HFFc6 (cell line): ENCODE measurements around the gene MAEA. TPM values are rescaled to one million over a fixed set of nuclear protein-coding genes. Genes with fewer than 3 reads are reported as not detected.

ENCODE experiments used
- DNase-seq: peaks from one replicate; pipeline ENCODE4 v3.0.0-alpha.2; 2018
- H3K27ac Mint-ChIP-seq: 2 replicates; pipeline ENCODE4 v1.8.0; 2020; ENCODE audit warnings: mild to moderate bottlenecking, mixed read lengths
- H3K27me3 Mint-ChIP-seq: 2 replicates; pipeline ENCODE4 v1.8.0; 2021; ENCODE audit warnings: mild to moderate bottlenecking, moderate library complexity, mixed read lengths; ENCODE audit not compliant: insufficient read depth
- H3K36me3 Mint-ChIP-seq: 2 replicates; pipeline ENCODE4 v1.8.0; 2021; ENCODE audit warnings: low read depth, mixed read lengths
- H3K4me1 Mint-ChIP-seq: 2 replicates; pipeline ENCODE4 v1.8.0; 2020; ENCODE audit warnings: low read depth, mixed read lengths
- H3K4me3 Mint-ChIP-seq: 2 replicates; pipeline ENCODE4 v1.8.0; 2020; ENCODE audit warnings: mild to moderate bottlenecking, moderate library complexity, mixed read lengths
- H3K9me3 Mint-ChIP-seq: 2 replicates; pipeline ENCODE4 v1.8.0; 2020; ENCODE audit warnings: mild to moderate bottlenecking, mixed read lengths
- total RNA-seq, 6 experiments: library from RNA; stranded (reverse); fragmentation: NEBNext Ultra II Directional; extraction: Animal tissue kit (Norgen Biotek cat#: 25700); gene quantifications; 2 replicates in 1 of 6; 3 replicates in 5 of 6; pipeline ENCODE4 v1.2.3, GENCODE V29; 2021
- TF ChIP-seq, protein P1 (sequence below): fragments of 200-600 bp; sonication (generic); IDR thresholded peaks from 2 replicates; pipeline ENCODE4 v1.5.0; 2021; ENCODE audit warnings: antibody characterized with exemption, mild to moderate bottlenecking

Gene MAEA
- total RNA-seq, 6 experiments from 2014 or later = 56.0 to 65.4 (median 60.6) TPM

DNA sequence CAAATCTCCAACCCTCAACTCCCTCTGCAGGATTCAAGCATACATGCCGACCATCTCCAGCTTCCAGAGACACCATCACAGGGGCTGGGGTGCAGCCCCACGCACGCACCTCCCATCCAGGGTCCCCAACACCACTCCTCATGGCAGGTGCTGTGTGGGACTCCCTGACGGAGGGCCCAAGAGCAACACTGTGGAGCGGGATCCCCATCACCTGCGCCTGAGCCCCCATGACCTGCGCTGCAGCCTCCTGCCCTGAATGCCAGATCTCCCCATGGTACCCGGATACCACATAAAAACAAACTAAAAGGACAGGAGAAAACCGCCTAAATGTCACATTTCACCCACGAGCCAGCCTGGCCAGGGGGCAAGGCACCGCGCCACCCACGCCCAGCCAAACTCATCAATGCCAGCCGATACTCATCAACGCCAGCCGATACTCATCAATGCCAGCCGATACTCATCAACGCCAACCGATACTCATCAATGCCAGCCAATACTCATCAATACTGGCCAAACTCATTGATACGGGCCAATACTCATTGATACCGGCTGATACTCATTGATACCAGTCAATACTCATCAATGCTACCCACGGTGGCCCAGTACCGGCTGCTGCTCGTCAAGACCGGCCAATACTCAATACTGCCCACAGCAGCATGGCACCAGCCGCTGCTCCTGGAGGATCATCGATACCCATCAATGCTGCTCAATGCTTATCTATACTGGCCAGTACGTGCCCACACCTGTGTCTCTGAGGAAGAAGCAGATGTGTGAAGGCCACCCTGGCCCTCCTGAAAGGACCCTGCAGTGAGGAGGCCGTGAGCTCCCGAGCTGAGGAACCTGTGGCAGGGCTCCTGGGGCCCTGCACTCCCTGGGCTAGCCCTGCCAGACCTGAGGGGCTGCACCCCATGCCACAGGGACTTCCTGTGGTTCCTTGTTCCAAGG is 46.9 kb upstream of the MAEA start:
- H3K27ac Mint-ChIP-seq = no peak overlapping the region
- no peaks in the 10 kb centered on the region for H3K9me3 Mint-ChIP-seq
- TF ChIP-seq, protein P1, sequence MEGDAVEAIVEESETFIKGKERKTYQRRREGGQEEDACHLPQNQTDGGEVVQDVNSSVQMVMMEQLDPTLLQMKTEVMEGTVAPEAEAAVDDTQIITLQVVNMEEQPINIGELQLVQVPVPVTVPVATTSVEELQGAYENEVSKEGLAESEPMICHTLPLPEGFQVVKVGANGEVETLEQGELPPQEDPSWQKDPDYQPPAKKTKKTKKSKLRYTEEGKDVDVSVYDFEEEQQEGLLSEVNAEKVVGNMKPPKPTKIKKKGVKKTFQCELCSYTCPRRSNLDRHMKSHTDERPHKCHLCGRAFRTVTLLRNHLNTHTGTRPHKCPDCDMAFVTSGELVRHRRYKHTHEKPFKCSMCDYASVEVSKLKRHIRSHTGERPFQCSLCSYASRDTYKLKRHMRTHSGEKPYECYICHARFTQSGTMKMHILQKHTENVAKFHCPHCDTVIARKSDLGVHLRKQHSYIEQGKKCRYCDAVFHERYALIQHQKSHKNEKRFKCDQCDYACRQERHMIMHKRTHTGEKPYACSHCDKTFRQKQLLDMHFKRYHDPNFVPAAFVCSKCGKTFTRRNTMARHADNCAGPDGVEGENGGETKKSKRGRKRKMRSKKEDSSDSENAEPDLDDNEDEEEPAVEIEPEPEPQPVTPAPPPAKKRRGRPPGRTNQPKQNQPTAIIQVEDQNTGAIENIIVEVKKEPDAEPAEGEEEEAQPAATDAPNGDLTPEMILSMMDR = no peak
- peaks cover 2% of the 10 kb centered on the region for H3K27me3 Mint-ChIP-seq
- no peak for DNase-seq
- no peak overlapping the region for H3K4me3 Mint-ChIP-seq
- H3K4me1 Mint-ChIP-seq = peaks cover 13% of the 10 kb centered on the region
- no peaks in the 10 kb centered on the region; the same call in 1 of the 2 replicates for H3K36me3 Mint-ChIP-seq

DNA sequence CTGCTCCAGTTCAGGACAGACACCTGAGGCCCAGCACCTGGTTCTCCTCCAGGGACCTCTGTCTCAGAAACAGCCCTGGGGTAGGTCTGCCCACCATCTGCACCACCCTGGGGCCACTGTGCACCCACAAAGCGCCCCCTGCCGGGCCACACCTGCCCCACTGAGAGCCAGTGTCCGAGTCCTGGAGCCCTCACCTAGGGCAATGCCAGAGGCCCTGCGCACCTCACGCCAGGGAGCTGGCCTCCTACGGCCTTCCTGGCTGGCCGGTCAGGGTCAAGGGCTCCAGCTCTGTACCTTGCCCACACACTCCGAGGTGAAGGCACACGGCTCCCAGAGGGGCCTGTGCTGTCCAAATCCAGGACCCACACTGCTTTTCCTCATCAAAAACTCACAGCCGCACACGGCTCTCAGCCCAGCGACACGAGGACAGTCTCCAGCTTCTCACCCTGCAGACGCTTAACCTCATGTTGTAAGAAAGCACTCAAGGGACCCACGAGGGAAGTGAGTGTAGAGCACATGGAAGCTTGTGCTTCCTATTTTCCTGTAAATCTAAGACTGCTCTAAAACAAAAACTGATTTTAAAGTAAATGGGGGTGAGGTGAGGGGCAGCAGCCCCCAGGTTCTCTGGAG is 46.1 kb upstream of the MAEA start:
- Mint-ChIP-seq H3K36me3 (no peaks in the 10 kb centered on the region; the same call in 1 of the 2 replicates), H3K9me3 (no peaks in the 10 kb centered on the region), H3K4me1 (peaks cover 13% of the 10 kb centered on the region), H3K27ac (no peak overlapping the region), H3K4me3 (no peak overlapping the region), H3K27me3 (peaks cover 2% of the 10 kb centered on the region)
- TF ChIP-seq, protein P1 = no peak
- DNase-seq = no peak

DNA sequence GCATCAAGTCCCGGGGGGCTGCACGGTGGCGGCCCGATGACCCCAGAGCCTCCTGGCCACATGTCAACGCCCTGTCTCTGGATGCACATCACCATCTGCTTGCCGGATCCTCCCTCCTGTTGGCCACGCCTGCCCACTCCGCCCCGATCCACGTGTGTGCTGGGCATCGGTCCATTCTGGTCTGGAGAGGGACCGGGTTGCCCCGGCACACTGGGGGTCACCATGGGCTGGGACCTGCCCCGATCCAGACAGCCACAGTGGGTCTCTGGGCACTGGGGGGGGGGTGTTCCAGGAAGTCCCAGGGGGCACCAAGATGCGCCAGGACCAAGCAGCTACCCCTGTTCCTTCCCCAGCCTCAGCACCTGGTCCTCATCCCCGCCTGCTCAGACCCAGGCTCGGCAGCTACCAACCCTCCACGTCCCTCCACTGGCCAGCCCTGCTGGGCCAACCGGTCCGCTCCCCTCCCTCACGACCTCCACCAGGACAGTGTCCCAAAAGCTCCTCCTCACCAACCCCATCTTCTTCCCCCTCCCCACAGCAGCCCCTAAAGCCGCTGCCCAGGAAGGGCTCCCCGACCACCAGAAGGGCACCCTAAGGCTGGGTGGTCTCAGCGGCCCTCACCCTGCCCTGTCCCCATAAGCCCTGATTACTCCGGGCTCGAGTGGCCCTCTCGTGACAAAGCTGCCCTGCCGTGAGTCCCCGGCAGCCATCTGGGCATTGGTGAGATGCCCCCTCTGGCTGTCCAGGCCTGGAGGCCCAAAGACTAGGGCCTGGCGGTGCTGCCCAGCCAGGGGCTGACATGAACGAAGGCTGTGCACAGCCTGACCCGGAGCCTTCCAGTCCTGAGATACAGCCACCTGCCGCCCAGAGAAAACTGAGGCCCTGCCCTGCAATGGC is 45.4 kb upstream of the MAEA start:
- Mint-ChIP-seq H3K4me3 (no peak overlapping the region), H3K9me3 (no peaks in the 10 kb centered on the region), H3K4me1 (peaks cover 13% of the 10 kb centered on the region), H3K27me3 (peaks cover 2% of the 10 kb centered on the region), H3K36me3 (no peaks in the 10 kb centered on the region), H3K27ac (no peak overlapping the region)
- TF ChIP-seq, protein P1 = no peak
- DNase-seq = no peak

DNA sequence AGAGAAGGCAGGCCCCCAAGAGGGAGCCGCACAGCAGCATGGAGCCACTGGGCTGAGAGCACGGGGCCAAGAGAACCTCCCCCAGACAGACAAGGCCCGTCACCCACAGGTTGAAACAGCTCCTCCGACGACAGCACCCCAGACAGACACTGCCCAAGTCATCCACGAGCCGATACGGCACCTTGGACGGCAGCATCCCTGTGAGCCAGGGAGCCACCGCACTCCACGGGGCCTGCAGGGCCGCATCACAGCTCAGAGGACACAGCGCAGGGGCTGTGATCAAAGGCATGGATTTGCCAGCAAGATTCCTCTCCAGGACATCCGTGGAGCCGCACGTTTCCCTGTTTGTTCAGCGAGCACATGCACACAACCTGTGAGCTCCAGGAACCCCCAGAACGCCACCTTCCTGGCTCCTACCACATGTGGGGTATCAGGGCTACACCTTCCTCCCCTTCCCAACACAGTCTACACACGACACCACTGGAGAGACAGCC is 44.7 kb upstream of the MAEA start:
- peaks cover 2% of the 10 kb centered on the region for H3K36me3 Mint-ChIP-seq
- no peak overlapping the region for H3K4me3 Mint-ChIP-seq
- H3K27me3 Mint-ChIP-seq = peaks cover 2% of the 10 kb centered on the region
- no peaks in the 10 kb centered on the region for H3K9me3 Mint-ChIP-seq
- H3K27ac Mint-ChIP-seq = peak overlapping the region; percentile 24; the same call in 1 of the 2 replicates
- DNase-seq = no peak
- TF ChIP-seq, protein P1 = no peak
- H3K4me1 Mint-ChIP-seq = peaks cover 13% of the 10 kb centered on the region

DNA sequence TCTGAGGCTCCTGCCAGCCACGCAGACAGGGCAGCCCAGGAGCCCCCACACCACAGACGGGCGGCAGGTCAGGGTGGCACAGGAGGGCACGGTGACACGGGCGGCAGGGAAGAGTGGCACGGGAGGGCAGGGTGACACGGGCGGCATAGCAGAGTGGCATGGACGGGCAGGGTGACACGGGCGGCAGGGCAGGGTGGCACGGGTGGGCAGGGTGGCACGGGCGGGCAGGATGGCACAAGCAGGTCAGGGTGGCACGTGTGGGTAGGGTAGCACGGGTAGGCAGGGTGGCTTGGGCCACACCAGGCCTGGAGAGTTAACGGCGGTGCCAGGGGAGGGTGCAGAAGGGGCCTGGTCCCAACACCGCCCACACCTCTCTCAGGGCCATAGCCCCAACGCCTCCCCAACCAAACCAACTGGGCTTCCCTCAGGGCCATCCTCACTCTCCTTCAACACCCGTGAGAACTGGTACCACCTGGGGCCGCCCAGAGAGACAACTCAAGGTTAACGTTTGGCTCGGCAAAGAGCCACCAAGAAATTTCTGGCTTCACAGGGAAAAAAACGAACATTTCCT is 44.1 kb upstream of the MAEA start:
- peaks cover 13% of the 10 kb centered on the region for H3K4me1 Mint-ChIP-seq
- H3K27ac Mint-ChIP-seq = 0 out of 2 replicates have a peak overlapping the region, but pooled peaks have one; percentile 24
- TF ChIP-seq, protein P1 = no peak
- H3K36me3 Mint-ChIP-seq = peaks cover 7% of the 10 kb centered on the region
- H3K4me3 Mint-ChIP-seq = no peak overlapping the region
- H3K9me3 Mint-ChIP-seq = no peaks in the 10 kb centered on the region
- DNase-seq = no peak
- H3K27me3 Mint-ChIP-seq = peaks cover 2% of the 10 kb centered on the region
